HepG2 (cell line): ENCODE data around the gene C9orf50. TPM values are rescaled to one million over a fixed set of nuclear protein-coding genes. Genes with fewer than 3 reads are reported as not detected.

ENCODE experiments used
- DNMT1 ChIP-seq: sonication (generic); formaldehyde crosslinking; IDR thresholded peaks from 2 replicates; pipeline ENCODE4 v1.5.1; 2020; ENCODE audit warnings: mild to moderate bottlenecking, missing genetic modification reagents
- DPF2 ChIP-seq: sonication (generic); formaldehyde crosslinking; IDR thresholded peaks from 2 replicates; pipeline ENCODE4 v1.4.0; 2020; ENCODE audit warnings: mild to moderate bottlenecking, low read depth, missing genetic modification reagents, borderline replicate concordance
- FOXK1 ChIP-seq: sonication (generic); formaldehyde crosslinking; IDR thresholded peaks from 2 replicates; pipeline ENCODE4 v1.4.0; 2020; ENCODE audit warnings: low read depth, missing genetic modification reagents, borderline replicate concordance
- FOXO1 ChIP-seq: sonication (generic); formaldehyde crosslinking; IDR thresholded peaks from 2 replicates; pipeline ENCODE4 v1.4.0; 2020; ENCODE audit warnings: missing genetic modification reagents
- PHF5A ChIP-seq: IDR thresholded peaks from one replicate; pipeline ENCODE4 v1.6.1; 2018; ENCODE audit warnings: low read depth, missing genetic modification reagents; ENCODE audit not compliant: unreplicated experiment
- RBM39 ChIP-seq: fragments of 200-400 bp; formaldehyde crosslinking; IDR thresholded peaks from one replicate; pipeline ENCODE4 v1.6.1; 2018; ENCODE audit warnings: antibody characterized with exemption, mild to moderate bottlenecking, low read depth, low read length; ENCODE audit not compliant: poor library complexity, severe bottlenecking
- RFXAP ChIP-seq: sonication (generic); formaldehyde crosslinking; IDR thresholded peaks from 2 replicates; pipeline ENCODE4 v1.4.0; 2020; ENCODE audit warnings: missing genetic modification reagents, borderline replicate concordance
- TEAD2 ChIP-seq: sonication (generic); formaldehyde crosslinking; IDR thresholded peaks from 2 replicates; pipeline ENCODE4 v1.9.0; 2021; ENCODE audit warnings: missing genetic modification reagents
- XBP1 ChIP-seq: sonication (generic); formaldehyde crosslinking; IDR thresholded peaks from 2 replicates; pipeline ENCODE4 v1.5.0; 2020; ENCODE audit warnings: missing genetic modification reagents
- ZFP62 ChIP-seq: sonication (generic); formaldehyde crosslinking; IDR thresholded peaks from 2 replicates; pipeline ENCODE4 v1.4.0; 2020; ENCODE audit warnings: missing genetic modification reagents
- ZNF34 ChIP-seq: sonication (generic); formaldehyde crosslinking; IDR thresholded peaks from 2 replicates; pipeline ENCODE4 v1.4.0; 2020; ENCODE audit warnings: mild to moderate bottlenecking, missing genetic modification reagents, borderline replicate concordance
- ZNF430 ChIP-seq: sonication (generic); formaldehyde crosslinking; IDR thresholded peaks from 2 replicates; pipeline ENCODE4 v1.9.0; 2021; ENCODE audit warnings: mild to moderate bottlenecking, missing genetic modification reagents
- ZNF713 ChIP-seq: sonication (generic); formaldehyde crosslinking; IDR thresholded peaks from 2 replicates; pipeline ENCODE4 v1.4.0; 2020; ENCODE audit warnings: mild to moderate bottlenecking, missing genetic modification reagents
- ZNF777 ChIP-seq: sonication (generic); formaldehyde crosslinking; IDR thresholded peaks from 2 replicates; pipeline ENCODE4 v1.4.0; 2020; ENCODE audit warnings: missing genetic modification reagents
- ZSCAN31 ChIP-seq: sonication (generic); formaldehyde crosslinking; IDR thresholded peaks from 2 replicates; pipeline ENCODE4 v1.5.0; 2020; ENCODE audit warnings: low read depth, mild to moderate bottlenecking, missing genetic modification reagents
- polyA plus RNA-seq, 8 experiments: library from polyadenylated mRNA; depleted of rRNA in 3 of 8; stranded (reverse) in 7 of 8; unstranded in 1 of 8; fragments of >200 nt; fragmentation: Illumina TruSeq in 4 of 8; extraction: Trizol in 4 of 8; gene quantifications; 2 replicates each; pipeline versions ENCODE4 v1.2.1 to v1.2.3, GENCODE V29; 2011 to 2016; ENCODE audit warnings: low read depth in 4 of 8, missing spikeins in 1 of 8, mixed read lengths in 1 of 8; ENCODE audit not compliant: insufficient read depth in 1 of 8
- total RNA-seq, 5 experiments: library from RNA; depleted of rRNA; stranded (reverse); fragments of >200 nt; fragmentation: Illumina TruSeq; extraction: Trizol; gene quantifications; 2 replicates each; pipeline ENCODE4 v1.2.3, GENCODE V29; 2016; ENCODE audit warnings: low read depth in 1 of 5
- TF ChIP-seq, protein P1 (sequence below): sonication (generic); formaldehyde crosslinking; IDR thresholded peaks from 2 replicates; pipeline ENCODE4 v1.4.0; 2020; ENCODE audit warnings: missing genetic modification reagents
- TF ChIP-seq, protein P2 (sequence below): sonication (generic); formaldehyde crosslinking; IDR thresholded peaks from 2 replicates; pipeline ENCODE4 v1.8.0; 2022; ENCODE audit warnings: mild to moderate bottlenecking, missing genetic modification reagents

Gene C9orf50
- total and polyA plus RNA-seq, 2 of the 13 experiments (the other 11 are each of a cell fraction or from before 2014, with no cell fraction given), result not detected

DNA sequence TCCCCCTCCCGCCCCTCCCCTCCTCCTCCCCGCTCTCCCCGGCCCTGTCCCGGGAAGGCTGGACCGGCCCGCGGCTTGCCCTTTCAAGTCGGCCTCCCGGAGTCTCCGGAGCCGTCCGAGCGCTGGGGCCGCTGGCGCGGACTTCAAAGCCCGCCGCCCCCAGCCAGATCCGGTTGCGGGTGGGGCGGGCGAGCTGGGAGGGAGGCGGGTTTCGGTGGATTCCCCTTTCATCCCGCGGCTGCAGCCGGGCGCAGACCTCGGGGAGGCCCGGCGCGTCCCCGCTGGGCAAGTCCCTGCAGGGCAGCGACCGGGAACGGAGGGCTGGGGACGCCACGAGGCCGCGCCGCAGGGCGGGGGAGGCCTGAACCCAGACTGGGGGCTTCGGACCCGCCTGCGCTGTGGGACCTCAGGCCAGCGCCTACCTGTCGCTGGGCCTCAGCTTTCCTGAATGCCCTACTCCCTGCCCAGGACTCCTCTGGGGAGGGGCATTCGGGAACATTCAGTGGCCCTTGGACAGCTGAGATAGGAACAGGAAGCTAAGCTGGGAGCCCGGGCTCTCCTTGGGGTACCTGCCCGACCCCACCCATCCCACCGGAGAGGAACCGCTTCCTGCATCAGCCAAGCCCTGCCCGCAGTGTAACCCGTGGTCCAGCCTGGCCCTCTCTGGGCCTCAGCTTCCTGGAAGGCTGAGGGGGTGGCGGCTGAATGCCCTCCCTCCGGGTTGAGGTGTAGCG, 23.4 kb downstream of the C9orf50 start (continued):
- TF ChIP-seq ZNF777 (CRISPR knock-in tag) (peak; percentile 81; the same call in 1 of the 2 replicates), PHF5A (CRISPR knock-in tag) (peak; percentile 66), XBP1 (CRISPR knock-in tag) (no peak), FOXO1 (CRISPR knock-in tag) (peak; percentile 72), TEAD2 (CRISPR knock-in tag) (no peak), DPF2 (CRISPR knock-in tag) (peak; percentile 62; the same call in 1 of the 2 replicates), ZSCAN31 (CRISPR knock-in tag) (peak; percentile 98; the same call in 1 of the 2 replicates), FOXK1 (CRISPR knock-in tag) (peak; percentile 82; the same call in 1 of the 2 replicates), RBM39 (peak; percentile 71), ZNF34 (CRISPR knock-in tag) (peak; percentile 73), ZFP62 (no peak), ZNF713 (peak; percentile 33; the same call in 1 of the 2 replicates), DNMT1 (0 out of 2 replicates have a peak, but pooled peaks have one; percentile 12), ZNF430 (CRISPR knock-in tag) (peak; percentile 59), RFXAP (CRISPR knock-in tag) (peak; percentile 59; the same call in 1 of the 2 replicates)
- TF ChIP-seq, protein P1, sequence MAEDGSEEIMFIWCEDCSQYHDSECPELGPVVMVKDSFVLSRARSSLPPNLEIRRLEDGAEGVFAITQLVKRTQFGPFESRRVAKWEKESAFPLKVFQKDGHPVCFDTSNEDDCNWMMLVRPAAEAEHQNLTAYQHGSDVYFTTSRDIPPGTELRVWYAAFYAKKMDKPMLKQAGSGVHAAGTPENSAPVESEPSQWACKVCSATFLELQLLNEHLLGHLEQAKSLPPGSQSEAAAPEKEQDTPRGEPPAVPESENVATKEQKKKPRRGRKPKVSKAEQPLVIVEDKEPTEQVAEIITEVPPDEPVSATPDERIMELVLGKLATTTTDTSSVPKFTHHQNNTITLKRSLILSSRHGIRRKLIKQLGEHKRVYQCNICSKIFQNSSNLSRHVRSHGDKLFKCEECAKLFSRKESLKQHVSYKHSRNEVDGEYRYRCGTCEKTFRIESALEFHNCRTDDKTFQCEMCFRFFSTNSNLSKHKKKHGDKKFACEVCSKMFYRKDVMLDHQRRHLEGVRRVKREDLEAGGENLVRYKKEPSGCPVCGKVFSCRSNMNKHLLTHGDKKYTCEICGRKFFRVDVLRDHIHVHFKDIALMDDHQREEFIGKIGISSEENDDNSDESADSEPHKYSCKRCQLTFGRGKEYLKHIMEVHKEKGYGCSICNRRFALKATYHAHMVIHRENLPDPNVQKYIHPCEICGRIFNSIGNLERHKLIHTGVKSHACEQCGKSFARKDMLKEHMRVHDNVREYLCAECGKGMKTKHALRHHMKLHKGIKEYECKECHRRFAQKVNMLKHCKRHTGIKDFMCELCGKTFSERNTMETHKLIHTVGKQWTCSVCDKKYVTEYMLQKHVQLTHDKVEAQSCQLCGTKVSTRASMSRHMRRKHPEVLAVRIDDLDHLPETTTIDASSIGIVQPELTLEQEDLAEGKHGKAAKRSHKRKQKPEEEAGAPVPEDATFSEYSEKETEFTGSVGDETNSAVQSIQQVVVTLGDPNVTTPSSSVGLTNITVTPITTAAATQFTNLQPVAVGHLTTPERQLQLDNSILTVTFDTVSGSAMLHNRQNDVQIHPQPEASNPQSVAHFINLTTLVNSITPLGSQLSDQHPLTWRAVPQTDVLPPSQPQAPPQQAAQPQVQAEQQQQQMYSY, result peak; percentile 56; the same call in 1 of the 2 replicates
- TF ChIP-seq, protein P2, sequence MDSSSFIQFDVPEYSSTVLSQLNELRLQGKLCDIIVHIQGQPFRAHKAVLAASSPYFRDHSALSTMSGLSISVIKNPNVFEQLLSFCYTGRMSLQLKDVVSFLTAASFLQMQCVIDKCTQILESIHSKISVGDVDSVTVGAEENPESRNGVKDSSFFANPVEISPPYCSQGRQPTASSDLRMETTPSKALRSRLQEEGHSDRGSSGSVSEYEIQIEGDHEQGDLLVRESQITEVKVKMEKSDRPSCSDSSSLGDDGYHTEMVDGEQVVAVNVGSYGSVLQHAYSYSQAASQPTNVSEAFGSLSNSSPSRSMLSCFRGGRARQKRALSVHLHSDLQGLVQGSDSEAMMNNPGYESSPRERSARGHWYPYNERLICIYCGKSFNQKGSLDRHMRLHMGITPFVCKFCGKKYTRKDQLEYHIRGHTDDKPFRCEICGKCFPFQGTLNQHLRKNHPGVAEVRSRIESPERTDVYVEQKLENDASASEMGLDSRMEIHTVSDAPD (CRISPR knock-in tag), result peak; percentile 80; the same call in 1 of the 2 replicates
